IPS DF 6.9 (cell line): Measurements from ENCODE around the gene MOGAT2.
A peak's percentile ranks its signal among the peaks of the same experiment; 100 is the strongest.
"Not testable (repeated sequence)": the region's sequence is repeated elsewhere in the genome, so short reads cannot be mapped to it uniquely, and the experiment has no call there.

ENCODE experiments used
- DNase-seq: peaks from one replicate; pipeline ENCODE4 v3.0.0-alpha.2; 2013; ENCODE audit warnings: low read depth, low spot score
- H3K27ac ChIP-seq: one replicate; pipeline ENCODE4 v1.5.1; 2013; ENCODE audit warnings: low read length, control low read depth
- H3K27me3 ChIP-seq: 2 replicates; pipeline ENCODE4 v1.6.1; 2013; ENCODE audit warnings: mild to moderate bottlenecking, low read length; ENCODE audit not compliant: control insufficient read depth, insufficient read depth
- H3K36me3 ChIP-seq: 2 replicates; pipeline ENCODE4 v1.6.1; 2013; ENCODE audit warnings: low read length; ENCODE audit not compliant: control insufficient read depth, insufficient read depth
- H3K4me1 ChIP-seq: 2 replicates; pipeline ENCODE4 v1.6.1; 2013; ENCODE audit warnings: low read length; ENCODE audit not compliant: control insufficient read depth, insufficient read depth
- H3K4me3 ChIP-seq: 2 replicates; pipeline ENCODE4 v1.5.1; 2013; ENCODE audit warnings: mild to moderate bottlenecking, low read length
- H3K9me3 ChIP-seq: 2 replicates; pipeline ENCODE4 v1.6.1; 2013; ENCODE audit warnings: low read length, inconsistent platforms; ENCODE audit not compliant: control insufficient read depth, insufficient read depth
- WGBS: extraction: QIAGEN DNeasy Blood & Tissue Kit; methylation state at CpG from one replicate; pipeline ENCODE4 v1.1.7; 2013; ENCODE audit warnings: mixed read lengths, missing lambda C conversion rate; ENCODE audit not compliant: insufficient read length, insufficient coverage; 5-methylcytosine and 5-hydroxymethylcytosine counted together

Gene MOGAT2

GRCh38 chr11:75717608-75718418 is at the start of gene MOGAT2:
TSS of gene MOGAT2 (plus strand) at chr11:75717838. CDS start at chr11:75717889, 51 bp downstream.
- no peaks in the 10 kb centered on the region for H3K9me3 ChIP-seq
- no peaks in the 10 kb centered on the region for H3K36me3 ChIP-seq
- WGBS, result no CpG with 5 or more reads among the region's 13 CpGs
- H3K27ac ChIP-seq, result no peak within 1 kb of the TSS
- H3K4me1 ChIP-seq, result 0 out of 2 replicates have a peak, but pooled peaks cover 3% of the 10 kb centered on the region
- peaks cover 4% of the 10 kb centered on the region; the same call in 1 of the 2 replicates for H3K27me3 ChIP-seq
- DNase-seq, result no peak
- no peak within 1 kb of the TSS for H3K4me3 ChIP-seq

- Histone ChIP-seq H3K4me3 (peak within 1 kb of the TSS; percentile 38; the same call in 1 of the 2 replicates), H3K9me3 (no peaks in the 10 kb centered on the region), H3K27ac (no peak within 1 kb of the TSS), H3K36me3 (no peaks in the 10 kb centered on the region), H3K27me3 (peaks cover 56% of the 10 kb centered on the region), H3K4me1 (peaks cover 4% of the 10 kb centered on the region)
- no CpG with 5 or more reads among the region's 72 CpGs for WGBS
- no peak for DNase-seq
Measured at GRCh38 chr11:75668451-75669297, 49.0 kb upstream of the MOGAT2 start, which contains the start of gene MAP6. TSS of gene MAP6 (minus strand) at chr11:75669038. CDS start at chr11:75668369, 669 bp downstream.

GRCh38 chr11:75673977-75674582 is 43.6 kb upstream of the MOGAT2 start:
- H3K36me3 ChIP-seq, result no peaks in the 10 kb centered on the region
- no peak overlapping the region for H3K4me3 ChIP-seq
- no CpG with 5 or more reads among the region's 4 CpGs for WGBS
- no peak overlapping the region for H3K27ac ChIP-seq
- no peaks in the 10 kb centered on the region for H3K4me1 ChIP-seq
- H3K9me3 ChIP-seq, result no peaks in the 10 kb centered on the region
- DNase-seq, result no peak
- peaks cover 22% of the 10 kb centered on the region for H3K27me3 ChIP-seq

DNA sequence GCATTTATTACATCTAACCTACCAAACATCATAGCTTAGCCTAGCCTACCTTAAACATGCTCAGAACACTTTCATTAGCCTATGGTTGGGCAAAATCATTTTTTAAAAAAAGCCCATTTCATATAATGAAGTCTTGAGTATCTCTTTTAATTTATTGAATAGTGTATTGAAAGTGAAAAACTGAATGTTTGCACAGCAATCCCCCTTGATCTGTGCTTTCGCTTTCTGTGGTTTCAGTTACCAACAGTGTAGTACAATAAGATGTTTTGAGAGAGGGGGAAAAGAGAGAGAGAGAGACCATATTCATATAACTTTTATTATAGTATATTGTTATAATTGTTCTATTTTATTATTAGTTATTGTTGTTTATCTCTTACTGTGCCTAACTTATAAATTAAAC is 40.4 kb upstream of the MOGAT2 start:
- no CpG with 5 or more reads among the region's 1 CpG for WGBS
- H3K27me3 ChIP-seq, result no peaks in the 10 kb centered on the region
- no peak overlapping the region for H3K27ac ChIP-seq
- H3K4me3 ChIP-seq, result no peak overlapping the region
- no peak for DNase-seq
- no peaks in the 10 kb centered on the region for H3K9me3 ChIP-seq
- no peaks in the 10 kb centered on the region for H3K36me3 ChIP-seq
- H3K4me1 ChIP-seq, result no peaks in the 10 kb centered on the region

GRCh38 chr11:75677909-75678308 is 39.7 kb upstream of the MOGAT2 start:
- no peaks in the 10 kb centered on the region for H3K36me3 ChIP-seq
- H3K4me1 ChIP-seq, result no peaks in the 10 kb centered on the region
- H3K27me3 ChIP-seq, result no peaks in the 10 kb centered on the region
- no peak overlapping the region for H3K27ac ChIP-seq
- no peak overlapping the region for H3K4me3 ChIP-seq
- no peak for DNase-seq
- no peaks in the 10 kb centered on the region for H3K9me3 ChIP-seq
- no CpG with 5 or more reads among the region's 12 CpGs for WGBS

GRCh38 chr11:75678620-75679259 is 38.9 kb upstream of the MOGAT2 start:
- no peaks in the 10 kb centered on the region for H3K36me3 ChIP-seq
- no CpG with 5 or more reads among the region's 17 CpGs for WGBS
- DNase-seq, result no peak
- no peak overlapping the region for H3K4me3 ChIP-seq
- no peak overlapping the region for H3K27ac ChIP-seq
- no peaks in the 10 kb centered on the region for H3K27me3 ChIP-seq
- no peaks in the 10 kb centered on the region for H3K4me1 ChIP-seq
- no peaks in the 10 kb centered on the region for H3K9me3 ChIP-seq

GRCh38 chr11:75679566-75679965 is 38.1 kb upstream of the MOGAT2 start:
- no peaks in the 10 kb centered on the region for H3K27me3 ChIP-seq
- no peaks in the 10 kb centered on the region for H3K4me1 ChIP-seq
- H3K4me3 ChIP-seq, result no peak overlapping the region
- no peak overlapping the region for H3K27ac ChIP-seq
- H3K9me3 ChIP-seq, result no peaks in the 10 kb centered on the region
- no CpG with 5 or more reads among the region's 11 CpGs for WGBS
- H3K36me3 ChIP-seq, result no peaks in the 10 kb centered on the region
- no peak for DNase-seq

DNA sequence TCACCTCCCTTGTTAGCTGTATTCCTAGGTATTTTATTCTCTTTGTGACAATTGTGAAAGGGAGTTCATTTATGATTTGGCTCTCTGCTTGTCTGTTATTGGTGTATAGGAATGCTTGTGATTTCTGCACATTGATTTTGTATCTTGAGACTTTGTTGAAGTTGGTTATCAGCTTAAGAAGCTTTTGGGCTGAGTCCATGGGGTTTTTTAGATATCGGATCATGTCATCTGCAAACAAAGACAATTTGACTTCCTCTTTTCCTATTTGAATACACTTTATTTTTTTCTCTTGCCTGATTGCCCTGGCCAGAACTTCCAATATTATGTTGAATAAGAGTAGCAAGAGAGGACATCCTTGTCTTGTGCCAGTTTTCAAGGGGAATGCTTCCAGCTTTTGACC is 33.8 kb upstream of the MOGAT2 start:
- not testable (repeated sequence) for H3K4me1 ChIP-seq, H3K9me3 ChIP-seq, DNase-seq, H3K4me3 ChIP-seq, H3K36me3 ChIP-seq, H3K27ac ChIP-seq, H3K27me3 ChIP-seq
- no CpG with 5 or more reads among the region's 1 CpG for WGBS

- no peaks in the 10 kb centered on the region for H3K9me3 ChIP-seq
- WGBS, result no CpG with 5 or more reads among the region's 3 CpGs
Measured at GRCh38 chr11:75689863-75690609, 27.6 kb upstream of the MOGAT2 start.

More at GRCh38 chr11:75689863-75690609, 27.6 kb upstream of the MOGAT2 start:
- H3K4me3 ChIP-seq, result no peak overlapping the region
- H3K4me1 ChIP-seq, result no peaks in the 10 kb centered on the region
- no peaks in the 10 kb centered on the region for H3K27me3 ChIP-seq
- DNase-seq, result no peak
- no peak overlapping the region for H3K27ac ChIP-seq
- H3K36me3 ChIP-seq, result no peaks in the 10 kb centered on the region
